Left cardiac atrium (tissue), 2 donors: Measurements from ENCODE around the gene SLC39A8. TPM values are rescaled to one million over a fixed set of nuclear protein-coding genes. Genes with fewer than 3 reads are reported as not detected.

Experiments used
- total RNA-seq, 2 donors: library from RNA; stranded (reverse); fragmentation: NEBNext Ultra II Directional; extraction: Animal tissue kit (Norgen Biotek cat#: 25700); gene quantifications; one replicate each; pipeline ENCODE4 v1.2.1, GENCODE V29; 2021
- donor health status: DM: no; HTN: yes; CAD: no; lungs with severe emphysema.
- donor health status: DM: yes; HTN: yes; CAD: no.

Gene SLC39A8
- total RNA-seq, 2 donors from 2014 or later = 42.4 to 66.6 TPM

Other genes with a start within 250 kb of the SLC39A8 start
- gene NFKB1, start 155.9 kb upstream of the SLC39A8 start, total RNA-seq = 10 to 100 TPM; 23.7 to 25.6 TPM